ENCODE measurements around the gene FLNC.

FLNC gene

GRCh38 chr7:128865996-128866877, 36.0 kb downstream of the FLNC start:
- DNase-seq (ENCODE audit: low spot score): no peak

DNA sequence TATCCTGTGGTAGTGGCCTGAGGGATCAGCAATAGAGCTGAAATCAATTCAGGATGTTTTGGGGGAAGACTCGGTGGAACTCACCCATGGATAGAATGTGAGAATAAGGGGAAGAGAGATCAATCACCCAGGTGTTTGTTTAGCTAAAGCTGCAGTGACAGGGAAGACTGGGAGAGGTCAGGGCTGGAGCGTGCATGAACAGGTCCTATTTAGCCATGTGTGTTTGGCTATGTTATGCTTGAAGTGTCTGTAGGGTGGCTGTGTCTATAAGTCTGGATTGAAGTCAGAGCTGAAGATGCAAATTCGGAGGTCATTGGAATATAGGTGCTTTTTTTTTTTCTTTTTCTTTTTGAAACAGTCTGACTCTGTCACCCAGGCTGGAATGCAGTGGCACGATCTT, 37.0 kb downstream of the FLNC start:
- no peak for DNase-seq (ENCODE audit: low spot score)

DNA sequence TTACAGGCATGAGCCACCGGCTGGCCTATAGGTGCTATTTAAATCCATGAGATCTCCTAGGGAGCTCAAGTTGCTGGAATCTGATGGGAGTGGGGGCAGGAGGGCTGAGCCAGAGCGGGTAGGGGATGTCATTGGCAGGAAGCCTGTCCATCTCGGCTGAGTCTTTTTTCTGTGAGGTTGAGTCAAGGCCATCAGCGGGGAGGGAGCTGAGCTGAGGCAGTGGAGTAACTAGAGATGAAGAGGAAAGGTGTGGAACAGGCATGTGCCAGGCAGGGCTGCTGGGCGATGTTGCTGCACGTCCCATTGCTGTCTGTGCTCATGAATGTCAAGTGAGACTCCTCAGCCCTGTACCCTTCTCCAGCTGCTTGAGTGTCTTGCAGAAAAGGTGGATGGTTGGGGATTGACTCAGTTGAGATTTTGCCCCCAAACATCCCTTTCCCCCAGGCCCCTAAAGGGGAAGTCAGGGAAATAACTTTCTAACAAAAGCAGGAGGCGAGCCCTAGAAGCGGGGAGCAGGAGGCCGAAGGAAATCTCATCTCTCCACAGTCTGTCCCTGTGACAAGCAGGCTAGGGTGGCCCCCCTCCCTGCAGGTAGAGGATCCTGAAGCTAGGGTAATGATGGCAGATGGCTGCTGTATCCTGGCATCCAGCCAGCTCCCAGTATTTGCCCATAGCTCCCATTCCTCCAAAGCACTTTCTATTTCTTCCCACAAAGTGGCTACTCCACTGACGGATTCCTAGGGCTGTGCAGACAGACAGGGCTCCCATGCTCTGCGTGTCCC, 37.8 kb downstream of the FLNC start:
- DNase-seq (ENCODE audit: low spot score): no peak

DNA sequence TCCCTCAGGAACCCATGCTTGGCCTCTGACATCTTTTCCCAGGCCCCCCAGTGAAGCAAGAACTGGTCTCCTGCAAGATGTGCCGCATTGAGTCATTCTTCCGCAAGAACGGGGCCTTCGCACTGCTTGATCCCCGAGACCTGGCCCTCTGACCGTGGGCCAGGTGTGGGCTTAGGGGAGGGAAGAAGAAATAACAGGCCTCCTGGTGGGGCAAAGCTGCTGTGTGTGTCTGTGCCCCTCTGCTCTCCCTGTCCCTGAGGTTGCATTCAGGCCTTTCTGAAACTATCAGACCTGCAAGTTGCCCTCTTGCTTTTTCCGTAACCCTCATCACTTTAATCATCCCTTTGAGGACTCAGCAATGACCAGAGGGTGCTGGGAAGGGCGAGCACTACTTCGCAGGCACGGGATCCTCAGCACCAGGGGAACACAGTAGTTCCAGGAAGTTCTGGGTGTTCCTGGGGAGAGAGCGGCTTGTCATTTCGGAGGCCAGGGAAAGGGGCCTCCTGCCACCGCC, 38.5 kb downstream of the FLNC start:
- DNase-seq (ENCODE audit: low spot score): no peak

GRCh38 chr7:128869138-128869943, 39.1 kb downstream of the FLNC start:
- peak; percentile 30 for DNase-seq (ENCODE audit: low spot score)

DNA sequence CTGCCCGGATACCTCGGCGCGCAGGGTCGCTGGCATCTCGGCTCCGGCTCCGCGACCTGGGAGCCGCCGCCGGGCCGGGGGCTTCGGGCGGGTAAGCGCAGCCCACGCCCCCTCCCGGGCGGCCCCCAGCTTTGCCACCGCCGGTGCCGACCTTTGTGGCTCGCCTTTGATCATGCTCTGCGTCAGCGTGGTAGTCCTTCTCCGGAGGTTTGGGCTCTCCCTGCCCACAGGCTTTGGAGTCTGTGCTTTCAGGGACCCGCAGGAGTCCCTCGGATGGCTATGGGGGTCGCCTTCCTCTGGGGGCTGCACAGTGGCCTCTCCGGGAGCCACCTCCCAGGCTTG, 39.7 kb downstream of the FLNC start:
- no peak for DNase-seq (ENCODE audit: low spot score)

DNA sequence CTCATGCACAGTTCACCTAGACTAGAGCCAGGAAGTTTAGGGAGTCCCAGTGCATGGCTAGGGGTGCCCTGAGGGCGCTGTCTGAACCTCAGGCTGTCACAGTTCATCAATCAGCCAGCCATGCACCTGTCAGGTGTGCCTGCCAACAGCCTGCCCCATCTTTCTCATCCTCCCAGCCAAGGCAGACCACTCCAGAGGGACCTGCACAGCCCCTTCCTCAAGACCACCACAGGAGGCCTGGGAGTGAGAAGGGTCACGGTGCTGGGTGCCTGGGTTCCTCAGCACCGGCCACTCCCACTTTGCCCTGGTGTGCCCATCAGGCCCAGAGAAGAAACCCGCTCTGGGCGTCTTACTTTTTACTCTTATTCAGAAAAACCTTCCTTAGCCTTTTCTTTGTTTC, 40.8 kb downstream of the FLNC start:
- no peak for DNase-seq (ENCODE audit: low spot score)

DNA sequence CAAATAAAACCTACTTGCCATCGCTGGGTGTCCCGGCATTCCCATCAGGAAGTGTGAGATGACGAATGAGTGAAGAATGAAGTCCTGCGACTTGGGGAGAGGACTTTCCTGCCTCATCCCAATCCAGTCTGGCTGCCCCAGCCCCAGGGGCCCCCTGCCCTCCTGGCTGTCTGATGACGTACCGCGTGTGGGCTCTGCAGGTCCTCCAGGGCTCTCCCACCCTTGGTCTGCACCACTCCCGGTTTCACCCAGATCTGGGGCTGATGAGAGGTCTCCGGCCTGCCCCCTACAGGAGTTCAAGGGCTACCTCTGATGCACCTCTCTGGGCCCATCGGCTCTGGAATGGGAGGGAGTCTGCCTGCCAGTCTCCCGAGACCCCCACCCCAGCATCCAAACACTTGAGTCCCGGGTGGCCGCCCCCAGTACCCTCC, 42.2 kb downstream of the FLNC start:
- DNase-seq (ENCODE audit: low spot score): no peak

DNA sequence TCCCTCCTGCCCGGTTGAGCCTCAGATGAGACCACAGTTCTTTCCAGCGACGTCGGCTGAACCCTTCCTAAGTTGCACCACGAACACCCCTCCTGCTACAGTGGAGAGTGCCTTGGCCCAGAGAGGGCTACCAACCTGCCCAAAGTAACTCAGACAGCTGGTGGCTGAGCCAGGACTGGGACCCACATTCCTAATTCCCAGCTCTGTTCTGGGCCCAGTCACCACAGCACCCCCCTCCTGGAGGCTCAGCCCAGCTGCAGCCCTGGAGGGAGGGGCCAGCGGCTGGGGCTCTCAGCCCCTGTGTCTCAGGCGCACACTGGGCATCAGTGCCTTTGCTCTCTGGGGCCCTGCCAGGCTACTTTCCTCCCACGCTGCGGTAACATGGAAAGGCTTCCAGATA, 43.0 kb downstream of the FLNC start:
- DNase-seq (ENCODE audit: low spot score): no peak

GRCh38 chr7:128874140-128875031, 44.2 kb downstream of the FLNC start:
- no peak for DNase-seq (ENCODE audit: low spot score)

- DNase-seq (ENCODE audit: low spot score): no peak
Observed at GRCh38 chr7:128875523-128875948, 45.3 kb downstream of the FLNC start.

DNA sequence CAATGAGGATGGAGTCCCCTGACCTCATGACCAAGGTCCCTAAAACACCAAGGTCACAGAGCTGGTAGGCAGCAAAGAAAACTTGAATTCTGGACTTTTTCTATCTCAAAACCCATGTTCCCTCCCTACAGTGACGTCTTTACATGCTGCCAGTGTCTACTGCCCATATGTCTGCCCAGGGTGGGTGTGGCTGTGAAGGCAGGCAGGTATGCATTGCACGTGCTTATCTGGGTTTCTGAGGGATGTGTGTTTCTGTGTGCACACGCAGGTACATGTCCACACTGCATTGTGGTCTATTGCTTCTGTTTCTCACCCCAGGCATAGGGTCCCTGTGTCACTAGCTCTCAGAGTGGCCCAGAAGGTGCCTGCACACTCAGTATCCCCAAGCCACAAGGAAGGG, 45.9 kb downstream of the FLNC start:
- no peak for DNase-seq (ENCODE audit: low spot score)

DNA sequence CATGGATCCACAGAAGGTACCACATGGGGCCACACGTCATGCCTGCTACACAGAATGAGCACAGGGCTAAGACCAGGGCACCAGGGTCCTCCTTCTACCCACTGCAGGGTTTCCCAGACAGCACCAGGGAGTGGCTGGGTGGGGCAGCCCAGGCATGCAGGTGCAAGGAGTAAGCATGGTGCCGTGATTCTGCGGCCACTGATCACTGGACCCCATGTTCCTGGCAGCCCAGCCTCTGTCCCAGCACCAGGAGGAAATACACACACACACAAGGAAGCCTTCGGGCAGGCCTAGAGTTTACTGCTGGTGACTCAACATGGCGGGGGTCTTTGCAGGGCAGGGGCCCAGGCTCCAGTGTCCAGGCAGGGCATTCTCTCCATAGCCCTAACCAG, 46.4 kb downstream of the FLNC start:
- DNase-seq (ENCODE audit: low spot score): no peak

DNA sequence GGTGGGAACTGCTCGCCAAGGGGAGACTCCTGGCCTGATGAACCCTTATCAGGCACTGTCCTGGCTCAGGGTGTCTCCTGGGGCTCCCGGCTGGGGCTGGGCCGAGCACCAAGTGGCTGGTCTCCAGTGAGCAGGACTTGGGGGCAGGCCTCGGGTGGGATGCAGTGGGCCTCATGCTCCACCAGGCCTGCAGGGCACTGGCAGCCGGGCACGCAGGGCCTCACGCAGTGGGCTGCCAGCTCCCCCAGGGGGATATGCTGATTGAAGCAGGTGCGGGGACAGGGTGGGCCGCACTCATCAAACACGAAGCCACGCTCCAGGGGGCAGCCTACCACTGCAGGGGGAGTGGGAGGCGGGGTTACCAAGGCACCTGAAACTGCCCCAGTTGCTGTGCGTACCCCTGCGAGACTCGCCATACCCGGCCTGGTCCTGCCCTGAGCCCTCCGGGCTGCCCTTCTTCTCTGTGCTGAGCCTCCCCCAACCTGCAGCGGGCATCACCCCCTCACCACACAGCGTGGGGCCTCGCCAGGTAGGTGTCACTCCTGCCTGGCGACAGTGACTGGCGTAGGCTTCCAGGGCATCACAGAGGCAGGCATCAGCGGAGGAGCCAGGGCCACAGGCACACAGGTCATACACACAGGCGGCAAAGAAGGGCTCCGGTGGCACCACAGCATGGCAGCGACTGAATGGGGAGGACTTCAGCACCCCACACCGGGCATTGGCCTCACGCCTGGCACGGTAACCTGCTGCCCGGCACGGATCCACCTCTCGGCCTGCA, 47.0 kb downstream of the FLNC start:
- DNase-seq (ENCODE audit: low spot score): no peak

DNA sequence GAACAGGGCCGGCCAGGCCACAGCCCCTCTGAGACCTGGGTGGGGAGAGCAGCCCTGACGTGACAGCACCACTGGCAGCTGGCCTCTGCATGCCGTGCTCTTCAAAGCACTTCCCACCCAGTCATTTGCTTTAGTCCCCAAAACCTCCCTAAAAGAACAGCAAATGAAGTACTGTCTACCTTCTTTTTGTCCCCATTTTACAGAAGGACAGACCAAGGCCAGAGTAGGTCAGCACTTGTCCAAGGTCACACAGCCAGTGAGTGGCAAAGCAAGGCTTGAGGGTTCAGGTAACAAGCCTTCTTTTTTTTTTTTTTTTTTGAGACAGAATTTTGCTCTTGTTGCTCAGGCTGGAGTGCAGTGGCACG, 47.5 kb downstream of the FLNC start:
- no peak for DNase-seq (ENCODE audit: low spot score)

DNA sequence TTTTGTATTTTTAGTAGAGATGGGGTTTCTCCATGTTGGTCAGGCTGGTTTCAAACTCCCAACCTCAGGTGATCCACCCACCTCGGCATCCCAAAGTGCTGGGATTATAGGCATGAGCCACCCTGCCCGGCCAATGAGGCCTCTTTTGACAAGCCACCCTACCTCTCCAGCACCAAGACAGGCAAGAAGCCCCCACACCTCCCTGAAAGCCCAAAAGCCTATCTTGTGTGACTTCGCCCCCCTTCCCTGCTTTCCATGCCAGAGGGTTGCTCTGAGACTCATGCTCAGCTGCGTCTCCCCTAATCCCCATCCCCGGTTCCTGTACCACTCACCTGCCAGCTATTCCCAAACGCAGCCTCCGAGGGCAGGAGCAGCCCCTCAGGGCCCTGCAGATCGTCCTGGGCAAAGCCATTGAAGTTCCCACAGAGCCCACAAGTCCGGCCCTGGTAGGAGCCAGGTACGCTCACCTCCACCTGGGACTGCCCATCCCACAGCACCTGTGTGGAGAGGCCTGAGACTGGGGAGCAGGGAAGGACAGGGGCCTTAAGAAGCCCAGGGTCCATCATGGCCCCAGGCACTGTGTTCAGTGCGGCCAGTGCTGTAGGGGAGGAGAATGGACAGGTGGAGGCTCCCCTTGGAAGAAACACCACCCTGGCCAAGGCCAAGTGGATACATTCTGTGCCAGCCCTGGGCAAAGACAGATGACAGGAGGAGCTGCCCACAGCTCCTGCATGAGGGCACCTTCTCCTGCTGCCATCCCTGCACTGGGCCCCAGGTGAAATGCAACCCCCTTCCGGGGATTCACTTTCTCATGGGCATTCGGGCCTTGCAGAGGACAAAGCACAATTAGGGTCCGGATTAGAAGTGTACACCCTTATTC, 48.3 kb downstream of the FLNC start:
- DNase-seq (ENCODE audit: low spot score): no peak

- DNase-seq (ENCODE audit: low spot score): no peak
Observed at GRCh38 chr7:128879461-128879938, 49.3 kb downstream of the FLNC start.

GRCh38 chr7:128879939-128880746, 49.9 kb downstream of the FLNC start:
- DNase-seq (ENCODE audit: low spot score): no peak

All from CD4-positive, alpha-beta T cell treated with Interleukin-2 at 100 ng/mL for 4 hours (primary cell).